Neural cell (in vitro differentiated cells): ENCODE data around the gene NUDCD3. TPM values are rescaled to one million over a fixed set of nuclear protein-coding genes. Genes with fewer than 3 reads are reported as not detected.

ENCODE experiments used
- H2AFZ ChIP-seq: fragments of 200-600, 300-800 bp; sonication (generic), shearing (Covaris generic); 2 replicates; pipeline ENCODE4 v1.6.0; 2014; ENCODE audit warnings: low read depth, mild to moderate bottlenecking, antibody characterized with exemption, low read length, moderate library complexity
- H3F3A ChIP-seq: fragments of 200-600 bp; shearing (Covaris generic); 2 replicates; pipeline ENCODE4 v1.6.1; 2016; ENCODE audit warnings: mild to moderate bottlenecking, moderate library complexity, mixed read lengths, antibody characterized with exemption, low read length; ENCODE audit not compliant: insufficient read depth, poor library complexity, severe bottlenecking
- H3K27ac ChIP-seq: fragments of 200-600, 300-800 bp; sonication (generic), shearing (Covaris generic); 2 replicates; pipeline ENCODE4 v1.5.1; 2014; ENCODE audit warnings: mild to moderate bottlenecking, low read length, moderate library complexity
- H3K27me3 ChIP-seq: fragments of 300-800, 200-600 bp; sonication (generic), shearing (Covaris generic); 2 replicates; pipeline ENCODE4 v1.6.0; 2014; ENCODE audit warnings: mild to moderate bottlenecking, low read depth, low read length, moderate library complexity; ENCODE audit not compliant: insufficient read depth
- H3K36me3 ChIP-seq: fragments of 300-800, 200-600 bp; sonication (generic), shearing (Covaris generic); 2 replicates; pipeline ENCODE4 v1.5.1; 2014; ENCODE audit warnings: mild to moderate bottlenecking, antibody characterized with exemption, low read length, moderate library complexity; ENCODE audit not compliant: insufficient read depth
- H3K4me2 ChIP-seq: fragments of 300-800, 200-600 bp; sonication (generic), shearing (Covaris generic); 2 replicates; pipeline ENCODE4 v1.6.0; 2014; ENCODE audit warnings: mild to moderate bottlenecking, low read length
- H3K4me3 ChIP-seq: fragments of 300-800, 200-600 bp; sonication (generic), shearing (Covaris generic); 2 replicates; pipeline ENCODE4 v1.5.1; 2014; ENCODE audit warnings: mild to moderate bottlenecking, low read length, moderate library complexity
- H3K79me2 ChIP-seq: fragments of 200-600 bp; shearing (Covaris generic); replicated peaks from 2 replicates; pipeline ENCODE4 v1.6.0; 2014; ENCODE audit warnings: mild to moderate bottlenecking, low read length, moderate library complexity; ENCODE audit not compliant: insufficient read depth
- H3K9ac ChIP-seq: fragments of 300-800, 200-600 bp; sonication (generic), shearing (Covaris generic); 2 replicates; pipeline ENCODE4 v1.6.1; 2016; ENCODE audit warnings: mild to moderate bottlenecking, low read length, mixed read lengths
- H3K9me2 ChIP-seq: fragments of 200-600 bp; shearing (Covaris generic); 2 replicates; pipeline ENCODE4 v1.6.1; 2016; ENCODE audit warnings: mild to moderate bottlenecking, low read length, mixed read lengths; ENCODE audit not compliant: insufficient read depth
- H3K9me3 ChIP-seq: fragments of 200-600, 300-800 bp; sonication (generic), shearing (Covaris generic); 2 replicates; pipeline ENCODE4 v1.6.1; 2016; ENCODE audit warnings: mild to moderate bottlenecking, mixed run types, low read length, moderate library complexity, mixed read lengths
- H4K20me1 ChIP-seq: fragments of 200-600 bp; shearing (Covaris generic); 2 replicates; pipeline ENCODE4 v1.6.1; 2016; ENCODE audit warnings: mild to moderate bottlenecking, mixed run types; ENCODE audit not compliant: insufficient read depth
- EP300 ChIP-seq: fragments of 450-650 bp; conservative IDR thresholded peaks from 2 replicates; pipeline ENCODE4 v1.6.1; 2014; ENCODE audit warnings: antibody characterized with exemption, mild to moderate bottlenecking, moderate library complexity; ENCODE audit not compliant: poor library complexity, severe bottlenecking
- EZH2 ChIP-seq: fragments of 200-600, 300-800 bp; shearing (Covaris generic), sonication (generic); IDR thresholded peaks from 2 replicates; pipeline ENCODE4 v1.6.1; 2014; ENCODE audit warnings: antibody characterized with exemption, low read length, borderline replicate concordance, mild to moderate bottlenecking; ENCODE audit not compliant: insufficient read depth, poor library complexity, severe bottlenecking
- MXI1 ChIP-seq: fragments of 450-650 bp; conservative IDR thresholded peaks from 2 replicates; pipeline ENCODE4 v1.6.1; 2014; ENCODE audit warnings: antibody characterized with exemption, mild to moderate bottlenecking; ENCODE audit not compliant: poor library complexity, severe bottlenecking
- POLR2AphosphoS5 ChIP-seq: IDR thresholded peaks from 2 replicates; pipeline ENCODE4 v1.6.1; 2012
- RAD21 ChIP-seq: fragments of 450-650 bp; conservative IDR thresholded peaks from 2 replicates; pipeline ENCODE4 v1.6.1; 2014; ENCODE audit warnings: antibody characterized with exemption, mild to moderate bottlenecking, moderate library complexity
- REST ChIP-seq: IDR thresholded peaks from 2 replicates; pipeline ENCODE4 v1.6.1; 2012; ENCODE audit warnings: borderline replicate concordance
- SMC3 ChIP-seq: fragments of 450-650 bp; conservative IDR thresholded peaks from 2 replicates; pipeline ENCODE4 v1.6.1; 2014; ENCODE audit warnings: antibody characterized with exemption, mild to moderate bottlenecking, moderate library complexity; ENCODE audit not compliant: poor library complexity
- TAF1 ChIP-seq: IDR thresholded peaks from 2 replicates; pipeline ENCODE4 v1.6.1; 2012; ENCODE audit warnings: low read depth
- polyA plus RNA-seq: library from polyadenylated mRNA; depleted of rRNA; stranded (reverse); fragments of >200 nt; gene quantifications from 2 replicates; pipeline ENCODE4 v1.2.3, GENCODE V29; 2014
- TF ChIP-seq, protein P1 (sequence below): fragments of 450-650 bp; IDR thresholded peaks from 2 replicates; pipeline ENCODE4 v1.5.1; 2014; ENCODE audit warnings: antibody characterized with exemption, mild to moderate bottlenecking, moderate library complexity; ENCODE audit not compliant: poor library complexity, severe bottlenecking

The NUDCD3 gene
- polyA plus RNA-seq, 1 donor from 2014 or later: 69.9 TPM

GRCh38 chr7:44333911-44334733, 156.3 kb downstream of the NUDCD3 start:
- H3K9me3 ChIP-seq: peaks cover 4% of the 10 kb centered on the region
- no peak overlapping the region for H3K27ac ChIP-seq
- H3K4me2 ChIP-seq: no peak overlapping the region
- no peaks in the 10 kb centered on the region for H3K36me3 ChIP-seq
- no peak overlapping the region for H3K4me3 ChIP-seq
- H3K9ac ChIP-seq: no peak overlapping the region
- no peaks in the 10 kb centered on the region for H3K79me2 ChIP-seq
- H3K27me3 ChIP-seq: no peaks in the 10 kb centered on the region
- H3F3A ChIP-seq: no peaks in the 10 kb centered on the region
- TF ChIP-seq RAD21 (no peak), SMC3 (no peak), TAF1 (no peak), REST (no peak), EZH2 (no peak), POLR2AphosphoS5 (no peak), EP300 (no peak), MXI1 (no peak)
- TF ChIP-seq, protein P1, sequence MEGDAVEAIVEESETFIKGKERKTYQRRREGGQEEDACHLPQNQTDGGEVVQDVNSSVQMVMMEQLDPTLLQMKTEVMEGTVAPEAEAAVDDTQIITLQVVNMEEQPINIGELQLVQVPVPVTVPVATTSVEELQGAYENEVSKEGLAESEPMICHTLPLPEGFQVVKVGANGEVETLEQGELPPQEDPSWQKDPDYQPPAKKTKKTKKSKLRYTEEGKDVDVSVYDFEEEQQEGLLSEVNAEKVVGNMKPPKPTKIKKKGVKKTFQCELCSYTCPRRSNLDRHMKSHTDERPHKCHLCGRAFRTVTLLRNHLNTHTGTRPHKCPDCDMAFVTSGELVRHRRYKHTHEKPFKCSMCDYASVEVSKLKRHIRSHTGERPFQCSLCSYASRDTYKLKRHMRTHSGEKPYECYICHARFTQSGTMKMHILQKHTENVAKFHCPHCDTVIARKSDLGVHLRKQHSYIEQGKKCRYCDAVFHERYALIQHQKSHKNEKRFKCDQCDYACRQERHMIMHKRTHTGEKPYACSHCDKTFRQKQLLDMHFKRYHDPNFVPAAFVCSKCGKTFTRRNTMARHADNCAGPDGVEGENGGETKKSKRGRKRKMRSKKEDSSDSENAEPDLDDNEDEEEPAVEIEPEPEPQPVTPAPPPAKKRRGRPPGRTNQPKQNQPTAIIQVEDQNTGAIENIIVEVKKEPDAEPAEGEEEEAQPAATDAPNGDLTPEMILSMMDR: no peak
- H3K9me2 ChIP-seq: no peaks in the 10 kb centered on the region
- H2AFZ ChIP-seq: no peak overlapping the region
- H4K20me1 ChIP-seq: no peaks in the 10 kb centered on the region

- Histone ChIP-seq H4K20me1 (no peaks in the 10 kb centered on the region), H3K9me3 (peaks cover 2% of the 10 kb centered on the region), H3K27me3 (peaks cover 7% of the 10 kb centered on the region), H2AFZ (no peak overlapping the region), H3K9me2 (no peaks in the 10 kb centered on the region), H3K9ac (no peak overlapping the region), H3K4me2 (no peak overlapping the region), H3K36me3 (no peaks in the 10 kb centered on the region), H3F3A (no peaks in the 10 kb centered on the region), H3K79me2 (no peaks in the 10 kb centered on the region), H3K27ac (no peak overlapping the region), H3K4me3 (no peak overlapping the region)
- no peak for TF ChIP-seq TAF1
- TF ChIP-seq RAD21: no peak
- TF ChIP-seq, protein P1: no peak
- no peak for TF ChIP-seq REST
- no peak for TF ChIP-seq EZH2
- TF ChIP-seq EP300: no peak
- TF ChIP-seq POLR2AphosphoS5: no peak
- TF ChIP-seq MXI1: no peak
Measured at GRCh38 chr7:44331682-44332081, 158.8 kb downstream of the NUDCD3 start.
